Spleen (tissue), 7 donors: ENCODE measurements around the gene WDR64.

Source experiments
- POLR2A ChIP-seq, 3 donors: fragments of 450-650 bp; IDR thresholded peaks; one replicate each; pipeline ENCODE4 v1.5.1; 2017; ENCODE audit warnings: antibody characterized with exemption in 3 of 3, mild to moderate bottlenecking in 1 of 3
- POLR2AphosphoS5 ChIP-seq, 3 donors: sonication (generic); formaldehyde crosslinking; IDR thresholded peaks; one replicate each; pipeline ENCODE4 v1.5.1; 2017; ENCODE audit warnings: antibody characterized with exemption in 3 of 3
- TF ChIP-seq, protein P1 (sequence below), 11 experiments: fragments of 200-600 bp in 7 of 11; fragments of 450-650 bp in 4 of 11; sonication (generic) in 4 of 11; IDR thresholded peaks in 8 of 11; conservative IDR thresholded peaks in 3 of 11; 1 replicate in 7 of 11; 2 replicates in 4 of 11; pipeline versions ENCODE4 v1.4.0 to v1.8.0; 2016 to 2021; ENCODE audit warnings: antibody characterized with exemption in 11 of 11, inconsistent platforms in 4 of 11, mild to moderate bottlenecking in 1 of 11
- donor health status: DM: no; HTN: no; CAD: no; lungs with moderate emphysema.
- donor health status: DM: no; HTN: no; CAD: no.
- donor health status: DM: no; HTN: no; CAD: no.

DNA sequence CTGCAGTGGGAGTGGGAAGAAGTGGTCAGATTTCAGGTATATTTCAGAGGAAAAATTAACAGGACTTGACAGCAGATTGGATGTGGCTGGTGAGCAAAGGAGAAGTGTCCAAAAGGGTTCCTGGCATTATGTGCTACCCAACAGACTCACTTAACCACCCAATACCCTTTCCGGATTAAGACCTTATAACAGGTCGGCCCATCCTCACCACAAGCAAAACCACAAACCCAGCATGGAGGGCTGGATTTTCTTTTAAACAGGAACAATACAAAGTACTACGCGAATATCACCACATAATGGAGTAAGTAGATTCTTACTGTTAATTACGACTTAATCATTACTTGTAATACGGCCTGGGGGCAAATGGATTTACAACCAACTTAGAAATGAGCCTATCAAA lies 59.2 kb downstream of the WDR64 start:
- TF ChIP-seq, protein P1, sequence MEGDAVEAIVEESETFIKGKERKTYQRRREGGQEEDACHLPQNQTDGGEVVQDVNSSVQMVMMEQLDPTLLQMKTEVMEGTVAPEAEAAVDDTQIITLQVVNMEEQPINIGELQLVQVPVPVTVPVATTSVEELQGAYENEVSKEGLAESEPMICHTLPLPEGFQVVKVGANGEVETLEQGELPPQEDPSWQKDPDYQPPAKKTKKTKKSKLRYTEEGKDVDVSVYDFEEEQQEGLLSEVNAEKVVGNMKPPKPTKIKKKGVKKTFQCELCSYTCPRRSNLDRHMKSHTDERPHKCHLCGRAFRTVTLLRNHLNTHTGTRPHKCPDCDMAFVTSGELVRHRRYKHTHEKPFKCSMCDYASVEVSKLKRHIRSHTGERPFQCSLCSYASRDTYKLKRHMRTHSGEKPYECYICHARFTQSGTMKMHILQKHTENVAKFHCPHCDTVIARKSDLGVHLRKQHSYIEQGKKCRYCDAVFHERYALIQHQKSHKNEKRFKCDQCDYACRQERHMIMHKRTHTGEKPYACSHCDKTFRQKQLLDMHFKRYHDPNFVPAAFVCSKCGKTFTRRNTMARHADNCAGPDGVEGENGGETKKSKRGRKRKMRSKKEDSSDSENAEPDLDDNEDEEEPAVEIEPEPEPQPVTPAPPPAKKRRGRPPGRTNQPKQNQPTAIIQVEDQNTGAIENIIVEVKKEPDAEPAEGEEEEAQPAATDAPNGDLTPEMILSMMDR (IDR thresholded peaks at IDR 0.05 in 8 of 11, conservative IDR thresholded peaks at IDR 0.05 in 3 of 11) = no peak
- no peak for TF ChIP-seq POLR2A (IDR thresholded peaks at IDR 0.05)
- TF ChIP-seq POLR2AphosphoS5 (IDR thresholded peaks at IDR 0.05) = no peak
